Endothelial cell of hepatic sinusoid (primary cell): ENCODE results near the gene VWA2.

Source experiments
- in situ Hi-C: cut with HindIII; loops from 2 replicates; pipeline ENCODE4 v1.10.0; 2017; ENCODE audit warnings: low sequenced_read_pairs

VWA2 gene

DNA sequence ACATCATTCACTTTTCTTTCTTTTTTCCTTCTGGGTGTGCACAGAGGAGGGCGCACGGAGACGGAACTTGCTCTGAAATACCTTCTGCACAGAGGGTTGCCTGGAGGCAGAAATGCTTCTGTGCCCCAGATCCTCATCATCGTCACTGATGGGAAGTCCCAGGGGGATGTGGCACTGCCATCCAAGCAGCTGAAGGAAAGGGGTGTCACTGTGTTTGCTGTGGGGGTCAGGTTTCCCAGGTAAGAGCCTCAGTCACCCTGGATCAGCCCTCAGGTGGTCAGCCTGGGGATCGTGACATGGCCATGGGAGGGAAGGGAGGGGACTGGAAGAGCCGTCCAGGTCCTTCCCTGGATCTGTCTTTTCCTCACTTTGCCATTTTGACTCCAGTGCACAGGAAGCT, 33.6 kb downstream of the VWA2 start:
- in situ Hi-C loops: no loop called here

DNA sequence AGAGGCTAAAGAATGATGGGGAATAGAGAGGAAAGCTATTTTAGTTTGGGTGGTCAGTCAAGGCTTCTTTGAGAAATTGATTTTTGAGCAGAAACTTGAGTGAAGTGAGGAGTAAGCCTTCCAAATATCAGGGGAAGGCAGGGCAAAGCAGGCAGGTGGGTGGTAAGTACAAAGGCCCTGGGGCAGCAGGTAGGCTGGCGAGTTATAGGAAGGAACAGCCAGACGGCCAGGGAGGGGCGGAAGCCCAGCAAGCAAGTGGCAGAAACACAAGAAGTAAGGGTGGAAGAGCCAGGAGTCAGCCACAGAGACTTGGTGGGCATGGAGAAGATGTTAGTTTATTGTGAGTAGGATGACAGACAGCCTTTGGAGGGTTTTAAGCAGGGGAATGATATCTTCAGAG, 34.9 kb downstream of the VWA2 start:
- in situ Hi-C loops: no loop called here

DNA sequence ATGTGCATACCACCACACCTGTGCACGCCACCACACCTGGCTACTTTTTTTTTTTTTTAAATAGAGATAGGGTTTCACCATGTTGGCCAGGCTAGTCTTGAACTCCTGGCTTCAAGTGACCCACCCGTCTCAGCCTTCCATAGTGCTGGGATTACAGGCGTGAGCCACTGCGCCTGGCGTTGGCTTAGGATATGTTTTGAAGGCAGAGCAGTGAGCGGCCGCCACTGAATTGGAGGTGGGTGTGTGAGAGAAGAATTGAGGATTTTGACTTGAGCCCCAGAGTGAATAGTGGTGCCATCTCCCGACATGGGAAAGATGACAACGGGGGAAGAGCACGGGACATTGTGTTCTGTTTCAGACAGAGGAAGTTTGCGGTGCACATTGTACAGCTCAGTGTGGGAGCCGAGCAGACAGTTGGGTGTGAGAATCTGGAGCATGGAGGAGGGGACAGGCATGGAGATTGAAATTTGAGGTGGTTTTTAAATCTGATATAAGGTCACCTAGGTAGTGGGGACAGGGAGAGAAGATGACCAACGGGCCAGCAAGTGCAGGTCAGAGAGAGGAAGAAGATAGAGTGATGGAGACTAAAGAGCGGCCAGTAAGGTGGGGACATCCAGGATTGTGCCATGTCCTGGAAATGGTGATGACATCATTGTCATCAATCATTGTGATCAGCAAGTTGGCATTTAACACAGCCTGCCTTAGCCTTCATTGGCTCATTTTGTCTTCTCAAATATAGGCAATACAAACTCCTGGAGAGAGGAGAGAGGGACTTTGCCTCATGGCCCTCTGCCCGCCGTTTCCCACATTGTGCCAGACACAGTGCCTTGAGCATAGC, 35.8 kb downstream of the VWA2 start:
- in situ Hi-C loops: no loop called here

DNA sequence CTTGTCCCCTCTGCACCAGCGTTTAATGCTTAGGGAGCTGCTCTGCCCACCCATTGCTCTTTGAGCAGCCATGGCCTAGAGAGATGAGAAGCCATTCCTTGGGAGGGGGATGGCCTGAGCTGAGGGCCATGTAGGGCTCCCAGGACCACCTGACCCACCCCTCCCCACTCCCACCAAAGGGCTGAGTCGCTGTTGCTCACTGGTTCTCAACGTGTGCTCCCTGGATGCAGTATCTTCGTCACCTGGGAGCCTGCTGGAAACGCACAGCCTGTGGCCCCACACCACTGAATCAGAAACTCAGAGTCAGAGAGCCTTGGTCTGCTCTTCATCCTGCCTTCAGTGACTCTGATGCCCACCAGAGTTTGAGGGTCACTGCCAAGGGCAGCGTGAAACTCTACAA, 37.0 kb downstream of the VWA2 start:
- in situ Hi-C loops: no loop called here

DNA sequence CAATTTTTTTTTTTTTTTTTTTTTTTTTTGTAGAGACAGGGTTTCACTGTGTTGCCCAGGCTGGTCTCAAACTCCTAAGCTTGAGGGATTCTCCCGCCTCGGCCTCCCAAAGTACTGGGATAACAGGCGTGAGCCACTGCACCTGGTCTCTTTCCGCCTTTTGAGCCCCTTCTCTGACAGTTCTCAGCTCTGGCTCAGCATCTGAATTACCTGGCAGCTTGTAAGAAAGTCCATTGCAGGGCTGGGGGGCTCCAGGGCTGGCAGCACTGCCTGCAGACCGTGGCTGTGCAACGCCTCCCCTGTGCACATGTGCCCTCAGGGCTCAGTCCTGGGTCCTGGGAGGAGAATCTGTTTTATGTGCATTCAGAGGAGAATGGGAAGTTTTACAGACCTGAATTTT, 37.6 kb downstream of the VWA2 start:
- in situ Hi-C loops: no loop called here

DNA sequence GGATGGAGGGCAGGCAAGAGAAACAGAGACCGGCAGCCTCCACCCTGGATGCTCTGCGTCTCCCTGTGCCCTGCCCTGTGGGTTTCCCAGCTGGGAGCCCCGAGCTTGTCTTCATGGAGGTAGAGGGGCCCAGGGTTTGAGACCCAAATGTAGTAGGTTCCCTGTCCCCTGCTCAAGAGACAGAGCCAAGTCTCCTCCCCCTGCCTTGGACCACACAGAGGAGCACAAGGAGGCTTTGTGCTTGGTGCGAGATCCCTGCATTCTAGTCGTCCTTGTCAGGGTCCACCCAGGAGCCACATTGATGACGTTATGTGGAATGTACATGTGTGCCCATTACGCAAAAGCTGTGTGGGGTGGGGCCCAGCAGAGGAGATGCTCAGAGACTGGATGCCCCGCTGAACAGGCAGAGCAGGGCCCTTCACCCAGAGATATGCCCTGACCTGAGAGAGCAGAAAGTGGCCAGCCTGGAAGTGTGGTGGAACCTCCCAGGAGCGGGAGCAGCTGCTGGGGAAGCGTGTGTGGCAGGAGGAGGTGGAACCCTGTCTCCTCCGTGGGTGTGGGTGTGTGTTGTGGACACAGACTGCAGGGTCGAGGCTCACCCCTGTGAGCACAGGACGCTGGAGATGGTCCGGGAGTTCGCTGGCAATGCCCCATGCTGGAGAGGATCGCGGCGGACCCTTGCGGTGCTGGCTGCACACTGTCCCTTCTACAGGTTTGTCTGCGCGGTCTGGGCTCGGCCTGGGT, 39.3 kb downstream of the VWA2 start:
- in situ Hi-C loops: no loop called here

DNA sequence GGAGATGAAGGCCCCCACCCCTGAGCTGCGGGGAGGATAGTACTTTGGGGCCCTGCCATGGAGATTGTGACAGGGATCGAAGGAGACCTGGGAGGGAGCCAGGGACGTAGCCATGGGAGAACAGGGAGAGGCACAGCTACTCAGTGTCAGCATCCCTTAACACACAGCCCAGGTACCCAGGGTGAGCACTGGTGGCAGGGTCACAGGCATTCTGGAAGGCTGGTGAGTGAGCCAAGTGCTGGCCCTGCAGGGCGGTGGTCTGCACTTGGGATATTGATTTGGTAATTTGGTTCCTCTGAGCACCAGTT, 39.8 kb downstream of the VWA2 start:
- in situ Hi-C loops: no loop called here

DNA sequence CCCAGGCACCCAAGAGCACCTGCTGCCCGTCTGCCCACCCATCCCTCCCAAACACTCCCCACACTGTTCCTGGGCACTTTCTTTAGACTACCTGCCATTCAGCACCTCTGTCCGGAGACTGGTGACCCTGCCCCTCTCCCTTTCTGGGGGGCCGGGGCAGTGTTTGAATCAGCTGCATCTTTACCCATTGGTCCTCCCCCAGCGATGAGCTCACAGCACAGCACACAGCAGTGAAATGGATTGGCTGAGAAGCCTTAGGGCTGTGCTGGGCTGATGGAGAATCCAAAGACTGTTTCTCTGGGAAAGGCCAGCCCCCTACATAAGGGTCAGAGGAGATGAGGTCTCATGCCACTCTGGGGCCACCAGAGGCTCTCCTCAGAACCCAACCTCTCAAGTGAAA, 40.2 kb downstream of the VWA2 start:
- in situ Hi-C loops: no loop called here

DNA sequence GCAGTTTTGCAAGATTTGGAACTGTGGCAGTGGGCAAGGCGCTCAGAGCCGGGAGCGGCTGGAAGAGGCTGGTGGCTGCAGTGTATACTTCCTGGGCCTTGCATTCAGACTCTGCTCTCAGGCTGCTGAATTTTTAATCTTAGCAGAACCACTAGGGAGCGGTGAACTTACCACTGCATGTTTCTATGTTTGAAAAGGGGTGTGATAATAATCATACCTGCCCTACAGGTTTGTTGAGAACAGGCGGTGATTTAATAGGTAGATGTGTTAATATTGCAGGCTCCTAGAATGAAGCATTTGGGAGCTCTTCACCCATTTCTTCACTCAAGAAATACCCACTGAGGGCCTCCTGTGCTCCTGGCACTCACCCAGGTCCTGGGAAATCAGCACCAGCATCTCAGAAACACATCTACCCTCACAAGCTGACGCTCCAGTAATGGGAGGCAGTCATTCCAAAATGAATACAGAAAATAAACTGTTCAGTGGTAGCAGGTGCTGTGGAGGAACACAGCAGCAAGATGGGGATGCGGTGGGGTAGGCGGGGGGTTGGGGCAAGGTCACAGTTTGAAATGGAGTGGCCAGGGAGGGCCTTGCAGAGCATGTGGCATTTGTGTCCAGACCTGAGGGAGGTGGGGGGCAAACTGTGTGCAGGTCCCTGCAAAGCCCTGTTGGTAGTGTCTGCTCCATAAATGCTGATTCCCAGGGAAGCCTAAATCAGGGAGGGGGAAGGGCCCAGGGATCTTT, 41.0 kb downstream of the VWA2 start:
- in situ Hi-C loops: no loop called here

DNA sequence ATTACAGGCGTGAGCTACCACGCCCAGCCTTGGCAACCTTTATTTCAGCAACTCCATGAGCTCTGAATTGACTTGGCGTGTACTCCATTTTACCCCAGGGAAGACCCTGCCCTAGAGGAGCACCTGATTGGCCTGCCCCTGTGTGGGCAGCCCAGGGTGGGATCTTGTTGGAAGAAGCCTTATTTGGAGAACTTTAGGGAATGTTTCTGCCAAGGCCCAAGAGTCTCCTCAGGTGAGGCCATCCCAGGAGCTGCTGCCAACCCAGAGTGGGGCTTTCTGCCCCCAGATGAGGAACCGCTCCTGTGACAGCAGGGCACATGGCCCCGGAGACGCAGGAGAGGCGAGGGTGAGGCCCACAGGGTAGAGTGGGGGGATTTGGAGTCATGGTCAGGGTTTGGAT, 42.0 kb downstream of the VWA2 start:
- in situ Hi-C loops: no loop called here

DNA sequence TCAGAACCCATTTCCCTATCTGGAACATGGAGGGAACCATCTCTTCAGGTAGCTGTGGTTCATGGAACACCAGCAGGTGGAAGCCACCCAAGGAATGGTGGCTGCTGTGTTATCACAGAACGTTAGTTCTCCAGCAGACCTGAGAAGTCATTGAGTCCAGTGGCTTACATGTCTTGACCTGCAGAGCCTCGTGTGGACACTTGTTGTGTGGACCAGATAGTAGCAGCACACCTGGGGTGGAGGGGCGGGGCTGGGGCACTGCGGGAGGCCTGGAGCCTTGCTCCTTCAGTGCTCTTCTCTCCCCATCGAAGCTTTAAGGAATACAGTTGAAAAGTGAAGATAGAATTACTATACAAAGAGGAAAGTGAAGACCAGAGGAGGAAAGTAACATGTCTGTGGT, 42.4 kb downstream of the VWA2 start:
- in situ Hi-C loops: no loop called here

DNA sequence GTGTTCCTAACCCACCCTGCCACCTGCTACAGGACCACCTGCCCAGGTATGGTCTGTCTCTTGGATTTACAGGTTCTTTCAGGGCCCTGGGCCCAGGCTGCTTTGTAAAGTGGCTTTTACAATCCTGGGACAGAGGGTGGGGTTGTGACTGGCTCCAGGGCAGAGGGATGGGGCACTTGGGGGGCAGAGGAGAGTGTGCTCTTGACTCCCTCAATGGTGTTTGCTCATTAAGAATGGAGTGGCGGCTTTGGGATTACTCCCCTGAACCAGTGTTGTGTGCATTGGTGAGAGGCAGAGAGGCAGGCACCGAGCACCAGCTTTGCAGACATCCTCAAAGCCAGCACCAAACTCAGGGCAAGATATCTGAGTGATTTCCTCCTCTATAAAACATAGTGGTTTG, 43.5 kb downstream of the VWA2 start:
- in situ Hi-C loops: no loop called here

DNA sequence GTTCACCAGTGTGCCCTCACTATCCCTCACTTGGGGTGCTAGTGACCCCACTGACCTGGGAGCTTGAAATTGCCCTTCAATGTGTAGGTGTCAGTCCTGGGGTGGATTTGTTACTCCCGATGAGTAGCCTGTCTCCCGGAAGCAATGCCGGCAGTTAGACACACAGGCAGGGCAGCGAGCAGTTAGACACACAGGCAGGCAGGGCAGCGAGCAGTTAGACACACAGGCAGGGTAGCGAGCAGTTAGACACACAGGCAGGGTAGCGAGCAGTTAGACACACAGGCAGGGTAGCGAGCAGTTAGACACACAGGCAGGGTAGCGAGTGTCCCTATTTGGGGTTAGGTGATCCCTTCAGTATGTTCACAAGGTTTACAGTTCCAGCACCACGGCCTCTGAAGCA, 44.0 kb downstream of the VWA2 start:
- in situ Hi-C loops: no loop called here

DNA sequence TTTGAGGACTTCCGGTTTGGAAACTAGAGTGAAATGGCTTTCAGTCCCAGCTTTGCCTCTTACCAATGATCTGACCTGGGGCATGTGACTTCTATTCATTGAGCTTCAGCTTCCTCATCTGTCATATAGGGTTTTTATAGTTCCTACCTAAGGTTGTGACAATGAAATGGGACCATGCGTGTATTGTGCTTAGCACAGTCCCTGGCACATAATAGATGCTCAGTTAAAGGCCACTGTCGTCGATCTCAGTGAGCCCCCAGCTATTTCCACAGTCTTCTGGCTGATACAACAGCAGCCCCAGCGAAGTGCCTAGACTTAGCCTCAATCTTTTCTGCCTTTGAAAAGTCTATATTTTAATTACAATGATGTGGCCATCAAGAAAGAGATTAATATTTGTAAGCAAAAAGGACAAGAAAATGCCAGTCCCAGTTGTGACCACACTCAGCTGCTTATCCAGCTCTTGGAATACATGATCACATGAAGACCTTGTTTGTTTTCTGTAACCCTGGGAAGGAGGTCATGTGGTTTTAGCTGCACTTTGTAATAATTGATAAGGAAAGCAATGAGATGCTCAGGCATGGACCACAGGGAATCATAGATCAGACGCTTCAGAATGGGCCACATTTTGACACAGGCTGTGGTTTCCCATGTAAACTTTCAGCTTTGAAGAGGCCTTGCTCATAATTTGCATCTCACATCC, 44.6 kb downstream of the VWA2 start:
- in situ Hi-C loops: no loop called here

DNA sequence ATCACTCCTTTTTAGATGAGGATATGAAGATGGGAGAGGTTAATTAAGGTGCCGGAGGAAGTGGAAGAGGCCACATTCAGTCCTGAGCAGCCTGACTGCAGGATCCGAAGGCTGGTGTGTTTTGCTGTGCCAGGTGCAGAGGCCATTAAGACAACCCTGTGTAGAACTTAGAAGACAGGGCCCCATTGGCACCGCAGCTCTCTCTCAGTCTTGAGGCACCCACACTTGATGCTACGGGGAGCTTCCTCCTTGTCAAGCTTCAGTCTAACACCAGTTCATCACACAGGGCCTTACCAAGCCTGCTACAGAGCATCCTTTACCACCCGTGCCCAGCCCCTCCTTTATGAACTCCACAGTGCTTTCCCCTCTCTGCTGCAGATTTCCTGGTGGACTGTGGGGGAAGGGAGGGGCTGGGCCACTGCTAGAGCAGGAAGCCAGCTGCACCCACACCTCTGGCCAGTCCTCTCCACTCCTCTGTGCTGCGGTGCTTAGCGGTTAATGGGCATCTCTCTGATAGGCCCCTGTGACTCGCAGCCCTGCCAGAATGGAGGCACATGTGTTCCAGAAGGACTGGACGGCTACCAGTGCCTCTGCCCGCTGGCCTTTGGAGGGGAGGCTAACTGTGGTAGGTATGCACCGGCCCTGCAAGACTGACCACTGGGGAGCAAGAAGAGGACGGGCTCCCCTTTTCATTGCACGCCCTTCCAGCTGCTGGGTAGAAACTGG, 45.5 kb downstream of the VWA2 start:
- in situ Hi-C loops: no loop called here

DNA sequence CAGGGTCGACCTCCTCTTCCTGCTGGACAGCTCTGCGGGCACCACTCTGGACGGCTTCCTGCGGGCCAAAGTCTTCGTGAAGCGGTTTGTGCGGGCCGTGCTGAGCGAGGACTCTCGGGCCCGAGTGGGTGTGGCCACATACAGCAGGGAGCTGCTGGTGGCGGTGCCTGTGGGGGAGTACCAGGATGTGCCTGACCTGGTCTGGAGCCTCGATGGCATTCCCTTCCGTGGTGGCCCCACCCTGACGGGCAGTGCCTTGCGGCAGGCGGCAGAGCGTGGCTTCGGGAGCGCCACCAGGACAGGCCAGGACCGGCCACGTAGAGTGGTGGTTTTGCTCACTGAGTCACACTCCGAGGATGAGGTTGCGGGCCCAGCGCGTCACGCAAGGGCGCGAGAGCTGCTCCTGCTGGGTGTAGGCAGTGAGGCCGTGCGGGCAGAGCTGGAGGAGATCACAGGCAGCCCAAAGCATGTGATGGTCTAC, 46.9 kb downstream of the VWA2 start:
- in situ Hi-C loops: no loop called here

DNA sequence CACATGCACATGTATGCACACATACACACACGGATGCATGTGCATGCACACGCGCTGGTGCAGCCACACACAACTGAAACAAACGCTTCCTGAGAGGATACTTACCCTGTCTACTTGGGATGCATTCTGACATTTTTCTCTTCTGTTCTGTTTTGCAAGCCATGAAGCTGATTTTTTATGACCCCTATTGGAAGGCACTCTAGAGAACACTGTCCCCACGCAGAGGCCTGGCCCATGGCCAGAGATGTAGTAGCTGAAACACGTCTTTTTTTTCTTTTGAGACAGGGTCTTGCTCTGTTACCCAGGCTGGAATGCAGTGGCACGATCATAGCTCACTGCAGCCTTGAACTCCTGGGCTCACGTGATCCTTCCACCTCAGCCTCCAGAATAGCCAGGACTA, 47.9 kb downstream of the VWA2 start:
- in situ Hi-C loops: no loop called here

DNA sequence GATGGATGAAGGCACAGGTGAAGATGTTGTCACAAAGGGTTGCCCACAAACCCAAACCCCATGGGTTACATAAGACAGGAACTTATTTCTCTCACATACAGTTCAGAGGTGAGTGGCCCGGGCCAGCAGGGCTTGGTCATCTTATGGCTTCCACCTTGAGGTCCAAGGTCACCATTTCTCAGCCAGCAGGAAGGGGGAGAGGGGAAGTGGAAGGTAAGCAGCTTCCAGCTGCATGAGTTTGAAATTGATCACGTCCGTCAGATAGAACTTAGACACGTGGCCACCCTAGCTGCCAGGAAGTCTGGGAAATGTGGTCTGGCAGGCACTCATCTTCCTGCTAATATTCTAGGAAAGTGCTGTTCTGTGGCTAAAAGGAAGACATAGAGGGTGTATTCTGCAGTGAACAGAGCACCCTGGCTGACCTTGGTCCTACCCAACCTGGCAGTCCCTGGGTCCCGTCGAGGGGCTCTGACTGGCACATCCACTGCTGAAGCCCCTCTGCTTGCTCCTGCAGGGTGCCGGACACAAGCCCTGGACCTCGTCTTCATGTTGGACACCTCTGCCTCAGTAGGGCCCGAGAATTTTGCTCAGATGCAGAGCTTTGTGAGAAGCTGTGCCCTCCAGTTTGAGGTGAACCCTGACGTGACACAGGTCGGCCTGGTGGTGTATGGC, 49.5 kb downstream of the VWA2 start:
- in situ Hi-C loops: no loop called here

DNA sequence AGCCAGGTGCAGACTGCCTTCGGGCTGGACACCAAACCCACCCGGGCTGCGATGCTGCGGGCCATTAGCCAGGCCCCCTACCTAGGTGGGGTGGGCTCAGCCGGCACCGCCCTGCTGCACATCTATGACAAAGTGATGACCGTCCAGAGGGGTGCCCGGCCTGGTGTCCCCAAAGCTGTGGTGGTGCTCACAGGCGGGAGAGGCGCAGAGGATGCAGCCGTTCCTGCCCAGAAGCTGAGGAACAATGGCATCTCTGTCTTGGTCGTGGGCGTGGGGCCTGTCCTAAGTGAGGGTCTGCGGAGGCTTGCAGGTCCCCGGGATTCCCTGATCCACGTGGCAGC, 50.0 kb downstream of the VWA2 start:
- in situ Hi-C loops: no loop called here

DNA sequence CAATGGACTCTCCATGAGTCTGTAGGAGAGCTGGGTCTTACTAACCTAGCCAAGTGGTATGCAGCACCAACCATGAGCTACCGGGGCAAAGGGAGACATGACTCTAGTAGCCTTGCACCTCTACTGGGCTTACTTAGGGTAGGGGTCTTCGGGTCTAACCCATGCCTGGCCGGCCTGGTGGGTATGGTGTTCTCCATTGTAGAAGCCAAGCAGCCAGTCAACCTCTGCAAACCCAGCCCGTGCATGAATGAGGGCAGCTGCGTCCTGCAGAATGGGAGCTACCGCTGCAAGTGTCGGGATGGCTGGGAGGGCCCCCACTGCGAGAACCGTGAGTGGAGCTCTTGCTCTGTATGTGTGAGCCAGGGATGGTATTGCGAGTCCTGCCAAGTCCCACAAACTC, 51.0 kb downstream of the VWA2 start:
- in situ Hi-C loops: no loop called here
